WTC11 (cell line): ENCODE results near the gene CTXN1. TPM values are rescaled to one million over a fixed set of nuclear protein-coding genes. Genes with fewer than 3 reads are reported as not detected.
A peak's percentile ranks its signal among the peaks of the same experiment; 100 is the strongest.

ENCODE experiments used
- ATAC-seq: fragments of 200-7000 bp; cut with Tn5 transposase; 2 replicates; pipeline ENCODE4 v1.10.0; 2021; ENCODE audit warnings: mild to moderate bottlenecking, moderate library complexity
- CTCF ChIA-PET: fragments of 300-600 bp; sonication (Branson Sonifier 250); formaldehyde crosslinking; loops from one replicate; lab custom pipeline; 2021; ENCODE audit warnings: antibody characterized with exemption; lab: Charles Lee
- POLR2A ChIA-PET: fragments of 350-600 bp; sonication (Branson Sonifier 250); formaldehyde crosslinking; loops from one replicate; lab custom pipeline; 2021; ENCODE audit warnings: antibody characterized with exemption; lab: Charles Lee
- DNase-seq: peaks from one replicate; pipeline ENCODE4 v3.0.0; 2021; ENCODE audit warnings: low spot score
- H3K27ac Mint-ChIP-seq: 2 replicates; pipeline ENCODE4 v1.8.0; 2021; ENCODE audit warnings: mixed read lengths
- H3K27me3 Mint-ChIP-seq: 2 replicates; pipeline ENCODE4 v1.8.0; 2021; ENCODE audit warnings: low read depth, mild to moderate bottlenecking, moderate library complexity, mixed read lengths
- H3K36me3 Mint-ChIP-seq: 2 replicates; pipeline ENCODE4 v1.8.0; 2021; ENCODE audit warnings: mixed read lengths
- H3K4me1 Mint-ChIP-seq: 2 replicates; pipeline ENCODE4 v1.8.0; 2022; ENCODE audit warnings: mixed read lengths
- H3K4me3 Mint-ChIP-seq: 2 replicates; pipeline ENCODE4 v1.8.0; 2021; ENCODE audit warnings: mild to moderate bottlenecking, moderate library complexity, mixed read lengths
- H3K9me3 Mint-ChIP-seq: 2 replicates; pipeline ENCODE4 v1.8.0; 2021; ENCODE audit warnings: mixed read lengths
- CREM ChIP-seq: sonication (generic); formaldehyde crosslinking; IDR thresholded peaks from 2 replicates; pipeline ENCODE4 v1.8.1; 2022; ENCODE audit warnings: mild to moderate bottlenecking, missing genetic modification reagents, moderate library complexity
- EMX1 ChIP-seq: fragments of 250-450 bp; sonication (Bioruptor Pico); IDR thresholded peaks from 2 replicates; pipeline ENCODE4 v1.8.0; 2021; ENCODE audit warnings: mild to moderate bottlenecking
- HMGA2 ChIP-seq: fragments of 250-450 bp; sonication (Bioruptor Pico); IDR thresholded peaks from 2 replicates; pipeline ENCODE4 v1.4.0; 2021; ENCODE audit warnings: mild to moderate bottlenecking, moderate library complexity
- JAZF1 ChIP-seq: fragments of 250-450 bp; sonication (Bioruptor Pico); IDR thresholded peaks from 2 replicates; pipeline ENCODE4 v1.9.0; 2021; ENCODE audit warnings: moderate library complexity, mild to moderate bottlenecking, inconsistent platforms
- KAT7 ChIP-seq: sonication (generic); formaldehyde crosslinking; IDR thresholded peaks from 2 replicates; pipeline ENCODE4 v1.8.1; 2023; ENCODE audit warnings: missing genetic modification reagents, mild to moderate bottlenecking, borderline replicate concordance
- OVOL2 ChIP-seq: fragments of 250-450 bp; sonication (Bioruptor Pico); IDR thresholded peaks from 2 replicates; pipeline ENCODE4 v1.9.0; 2021; ENCODE audit warnings: mild to moderate bottlenecking, borderline replicate concordance
- RORB ChIP-seq: fragments of 250-450 bp; sonication (Bioruptor Pico); IDR thresholded peaks from 2 replicates; pipeline ENCODE4 v1.9.0; 2021; ENCODE audit warnings: mild to moderate bottlenecking
- TEAD1 ChIP-seq: sonication (generic); formaldehyde crosslinking; IDR thresholded peaks from 2 replicates; pipeline ENCODE4 v1.8.0; 2022; ENCODE audit warnings: mild to moderate bottlenecking, missing genetic modification reagents
- ZNF232 ChIP-seq: sonication (generic); formaldehyde crosslinking; IDR thresholded peaks from 2 replicates; pipeline ENCODE4 v1.8.0; 2022; ENCODE audit warnings: mild to moderate bottlenecking, missing genetic modification reagents
- ZNF263 ChIP-seq: sonication (generic); formaldehyde crosslinking; IDR thresholded peaks from 2 replicates; pipeline ENCODE4 v1.8.1; 2022; ENCODE audit warnings: low read depth, mild to moderate bottlenecking, moderate library complexity, missing genetic modification reagents
- total RNA-seq: library from RNA; stranded (reverse); gene quantifications from 3 replicates; pipeline ENCODE4 v1.2.3, GENCODE V29; 2021
- TF ChIP-seq, protein P1 (sequence below): fragments of 250-450 bp; sonication (Bioruptor Pico); conservative IDR thresholded peaks from 2 replicates; pipeline ENCODE4 v1.9.0; 2021; ENCODE audit warnings: mild to moderate bottlenecking
- TF ChIP-seq, protein P2 (sequence below): sonication (generic); formaldehyde crosslinking; conservative IDR thresholded peaks from 2 replicates; pipeline ENCODE4 v1.8.1; 2022; ENCODE audit warnings: mild to moderate bottlenecking, missing genetic modification reagents
- TF ChIP-seq, protein P3 (sequence below): sonication (generic); formaldehyde crosslinking; IDR thresholded peaks from 2 replicates; pipeline ENCODE4 v1.8.1; 2023; ENCODE audit warnings: mild to moderate bottlenecking, missing genetic modification reagents, moderate library complexity
- TF ChIP-seq, protein P4 (sequence below): fragments of 200-600 bp; IDR thresholded peaks from 2 replicates; pipeline ENCODE4 v1.8.0; 2022; ENCODE audit warnings: antibody characterized with exemption

The CTXN1 gene
- total RNA-seq, 1 experiment from 2014 or later = 48.2 TPM

DNA sequence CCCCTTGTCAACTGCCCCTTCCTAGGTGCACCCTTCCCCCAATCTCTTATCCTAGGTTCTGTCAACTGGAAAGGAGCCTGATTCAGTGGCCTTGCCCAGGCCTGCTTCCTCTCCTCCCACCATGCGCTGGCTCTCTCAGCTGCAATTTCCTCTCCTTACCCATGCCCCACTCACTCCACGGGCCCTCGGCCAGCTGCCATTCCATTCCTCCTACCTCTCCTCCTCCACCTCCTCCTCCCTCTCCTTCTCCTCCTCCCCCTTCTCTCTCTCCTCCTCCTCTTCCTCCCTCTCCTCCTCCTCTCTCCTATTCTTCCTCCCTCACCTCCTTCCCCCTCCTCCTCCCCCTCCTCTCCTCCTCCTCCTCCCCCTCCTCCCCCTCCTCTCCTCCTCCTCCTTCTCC, 27.1 kb upstream of the CTXN1 start:
- CTCF ChIA-PET = interaction anchor here (2.2 to 2.8 kb wide), 3 partner anchors 9 to 49 kb away, joined by 12 to 17 read pairs (median 13); partner anchors contain the start of gene TIMM44
- peaks cover 7% of the 10 kb centered on the region; the same call in 1 of the 2 replicates for H3K36me3 Mint-ChIP-seq
- no peak for DNase-seq
- POLR2A ChIA-PET = interaction anchor here (0.6 to 1.5 kb wide), 2 partner anchors 9 to 10 kb away, joined by 3 to 4 read pairs; partner anchors contain the start of gene TIMM44
- peak; percentile 86 for TF ChIP-seq ZNF263 (CRISPR knock-in tag)
- no peak for TF ChIP-seq JAZF1
- TF ChIP-seq, all 79 proteins: peak for 1
- ATAC-seq = peak; percentile 16; the same call in 1 of the 2 replicates
- Mint-ChIP-seq H3K4me1 (peaks cover 9% of the 10 kb centered on the region), H3K27me3 (no peaks in the 10 kb centered on the region), H3K27ac (no peak overlapping the region), H3K4me3 (no peak overlapping the region), H3K9me3 (no peaks in the 10 kb centered on the region)

DNA sequence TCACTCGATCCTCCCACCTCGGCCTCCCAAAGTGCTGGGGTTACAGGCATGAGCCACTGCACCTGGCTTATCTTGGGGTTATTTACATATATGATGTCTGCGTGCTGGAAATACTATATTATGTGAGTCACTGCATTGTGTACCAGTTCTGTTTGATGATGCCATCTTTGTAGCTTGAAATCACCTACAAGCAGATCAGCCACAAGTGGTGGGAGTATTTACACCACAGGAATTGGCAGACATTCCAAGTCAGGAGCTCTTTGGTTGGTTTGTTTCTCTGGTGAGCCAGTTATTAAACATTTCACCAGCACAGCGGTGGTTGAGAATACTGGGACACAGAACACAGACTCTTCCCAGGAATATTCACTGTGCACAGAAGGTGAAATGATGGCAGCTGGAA, 22.0 kb upstream of the CTXN1 start:
- H3K4me3 Mint-ChIP-seq = no peak overlapping the region
- H3K9me3 Mint-ChIP-seq = no peaks in the 10 kb centered on the region
- TF ChIP-seq ZNF232 (CRISPR knock-in tag) (no peak), JAZF1 (no peak), EMX1 (CRISPR knock-in tag) (no peak), OVOL2 (CRISPR knock-in tag) (no peak), KAT7 (no peak), HMGA2 (CRISPR knock-in tag) (no peak)
- TF ChIP-seq, protein P1, sequence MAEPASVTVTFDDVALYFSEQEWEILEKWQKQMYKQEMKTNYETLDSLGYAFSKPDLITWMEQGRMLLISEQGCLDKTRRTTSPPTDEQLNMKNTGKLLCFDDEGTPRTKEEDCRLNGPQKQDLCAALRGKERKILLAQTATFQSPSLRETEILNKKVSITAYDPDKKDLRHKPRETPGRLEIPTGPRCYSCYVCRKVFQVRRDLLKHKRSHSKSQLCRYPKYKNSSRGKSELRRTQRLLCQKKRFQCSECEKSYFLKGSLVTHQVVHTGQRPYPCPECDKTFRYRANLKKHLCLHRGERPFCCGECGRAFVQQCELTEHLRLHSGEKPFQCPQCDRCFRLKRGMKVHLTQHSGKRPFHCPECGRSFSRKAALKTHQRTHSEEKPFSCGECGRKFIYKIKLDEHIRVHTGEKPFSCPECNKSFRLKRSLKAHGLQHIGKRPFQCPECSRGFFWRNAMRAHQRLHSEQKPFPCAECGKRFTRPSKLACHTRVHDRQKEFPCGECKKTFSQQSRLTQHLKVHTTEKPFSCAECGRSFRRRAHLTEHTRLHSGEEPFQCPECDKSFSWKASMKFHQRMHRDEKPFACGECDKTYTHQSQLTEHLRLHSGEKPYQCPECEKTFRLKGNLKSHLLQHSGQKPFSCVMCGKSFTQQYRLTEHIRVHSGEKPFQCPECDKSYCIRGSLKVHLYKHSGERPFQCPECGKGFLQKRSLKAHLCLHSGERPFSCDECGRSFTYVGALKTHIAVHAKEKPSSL (CRISPR knock-in tag) = no peak
- TF ChIP-seq, protein P2, sequence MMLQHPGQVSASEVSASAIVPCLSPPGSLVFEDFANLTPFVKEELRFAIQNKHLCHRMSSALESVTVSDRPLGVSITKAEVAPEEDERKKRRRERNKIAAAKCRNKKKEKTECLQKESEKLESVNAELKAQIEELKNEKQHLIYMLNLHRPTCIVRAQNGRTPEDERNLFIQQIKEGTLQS = no peak
- TF ChIP-seq, protein P3, sequence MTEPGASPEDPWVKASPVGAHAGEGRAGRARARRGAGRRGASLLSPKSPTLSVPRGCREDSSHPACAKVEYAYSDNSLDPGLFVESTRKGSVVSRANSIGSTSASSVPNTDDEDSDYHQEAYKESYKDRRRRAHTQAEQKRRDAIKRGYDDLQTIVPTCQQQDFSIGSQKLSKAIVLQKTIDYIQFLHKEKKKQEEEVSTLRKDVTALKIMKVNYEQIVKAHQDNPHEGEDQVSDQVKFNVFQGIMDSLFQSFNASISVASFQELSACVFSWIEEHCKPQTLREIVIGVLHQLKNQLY (CRISPR knock-in tag) = no peak
- peaks cover 6% of the 10 kb centered on the region; the same call in 1 of the 2 replicates for H3K4me1 Mint-ChIP-seq
- ChIA-PET CTCF (interaction anchor here (1.3 kb wide), 1 partner anchor 55 kb away, joined by 3 read pairs; no protein-coding TSS in a partner anchor), POLR2A (no interaction called here)
- ATAC-seq = no peak
- peaks cover 2% of the 10 kb centered on the region; the same call in 1 of the 2 replicates for H3K27me3 Mint-ChIP-seq
- no peak for DNase-seq
- H3K27ac Mint-ChIP-seq = no peak overlapping the region
- H3K36me3 Mint-ChIP-seq = peaks cover 13% of the 10 kb centered on the region; the same call in 1 of the 2 replicates

DNA sequence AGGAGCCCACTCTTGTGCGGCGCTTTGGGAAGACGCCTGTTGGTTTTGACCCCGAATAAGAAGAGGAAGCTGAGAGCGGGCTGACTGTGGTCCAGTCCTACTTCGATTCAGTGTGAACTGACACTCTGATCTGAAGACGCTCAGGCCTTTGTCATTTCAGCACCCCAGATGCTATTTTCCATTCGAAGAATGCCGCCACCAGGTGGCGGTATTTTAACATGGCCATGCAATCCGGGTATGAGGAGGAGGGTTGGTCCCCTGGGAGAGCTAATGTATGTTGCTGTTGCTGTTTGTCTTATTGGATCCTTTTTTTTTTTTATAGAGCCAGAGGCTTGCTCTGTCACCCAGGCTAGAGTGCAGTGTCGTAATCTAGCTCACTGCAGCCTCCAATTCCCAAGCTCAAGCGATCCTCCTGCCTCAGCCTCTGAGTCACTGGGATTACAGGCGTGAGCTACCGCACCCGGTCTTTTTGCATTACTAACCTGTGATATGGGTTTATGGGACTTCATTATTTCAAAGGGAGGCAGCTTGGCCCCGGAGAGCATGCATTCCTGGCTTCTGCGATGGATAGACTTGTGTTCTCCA, 18.3 kb upstream of the CTXN1 start:
- DNase-seq (peak; percentile 87), ATAC-seq (peak; percentile 32)
- ChIA-PET POLR2A (interaction anchor here (0.5 to 2.1 kb wide), 19 partner anchors 9 to 551 kb away, joined by 3 to 13 read pairs (median 4); partner anchors contain the start of genes CTXN1, ELAVL1 and SNAPC2), CTCF (interaction anchor here (0.6 to 4.5 kb wide), 58 partner anchors 8 to 624 kb away, joined by 3 to 90 read pairs (median 5); partner anchors contain the start of genes CERS4, CTXN1, ELAVL1 and FBN3)
- TF ChIP-seq TEAD1 (no peak), CREM (CRISPR knock-in tag) (no peak), RORB (CRISPR knock-in tag) (0 out of 2 replicates have a peak, but pooled peaks have one; percentile 48)
- TF ChIP-seq, protein P4, sequence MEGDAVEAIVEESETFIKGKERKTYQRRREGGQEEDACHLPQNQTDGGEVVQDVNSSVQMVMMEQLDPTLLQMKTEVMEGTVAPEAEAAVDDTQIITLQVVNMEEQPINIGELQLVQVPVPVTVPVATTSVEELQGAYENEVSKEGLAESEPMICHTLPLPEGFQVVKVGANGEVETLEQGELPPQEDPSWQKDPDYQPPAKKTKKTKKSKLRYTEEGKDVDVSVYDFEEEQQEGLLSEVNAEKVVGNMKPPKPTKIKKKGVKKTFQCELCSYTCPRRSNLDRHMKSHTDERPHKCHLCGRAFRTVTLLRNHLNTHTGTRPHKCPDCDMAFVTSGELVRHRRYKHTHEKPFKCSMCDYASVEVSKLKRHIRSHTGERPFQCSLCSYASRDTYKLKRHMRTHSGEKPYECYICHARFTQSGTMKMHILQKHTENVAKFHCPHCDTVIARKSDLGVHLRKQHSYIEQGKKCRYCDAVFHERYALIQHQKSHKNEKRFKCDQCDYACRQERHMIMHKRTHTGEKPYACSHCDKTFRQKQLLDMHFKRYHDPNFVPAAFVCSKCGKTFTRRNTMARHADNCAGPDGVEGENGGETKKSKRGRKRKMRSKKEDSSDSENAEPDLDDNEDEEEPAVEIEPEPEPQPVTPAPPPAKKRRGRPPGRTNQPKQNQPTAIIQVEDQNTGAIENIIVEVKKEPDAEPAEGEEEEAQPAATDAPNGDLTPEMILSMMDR = peak; percentile 82
- Mint-ChIP-seq H3K4me1 (peaks cover 8% of the 10 kb centered on the region; the same call in 1 of the 2 replicates), H3K27ac (peak overlapping the region; percentile 99), H3K9me3 (no peaks in the 10 kb centered on the region), H3K27me3 (peaks cover 2% of the 10 kb centered on the region; the same call in 1 of the 2 replicates), H3K4me3 (peak overlapping the region; percentile 88), H3K36me3 (peaks cover 23% of the 10 kb centered on the region)
